Activated gamma-delta T cell treated with anti-CD3 and anti-CD28 coated beads, Interleukin-2, amount 50 U/mL, for 16 hours (primary cell): ENCODE data around the gene CENPF.

Experiments
- DNase-seq: peaks from one replicate; pipeline ENCODE4 v3.0.0-alpha.2; 2020; ENCODE audit warnings: low read depth

CENPF gene

GRCh38 chr1:214623430-214623829 lies 20.4 kb downstream of the CENPF start:
- no peak for DNase-seq

DNA sequence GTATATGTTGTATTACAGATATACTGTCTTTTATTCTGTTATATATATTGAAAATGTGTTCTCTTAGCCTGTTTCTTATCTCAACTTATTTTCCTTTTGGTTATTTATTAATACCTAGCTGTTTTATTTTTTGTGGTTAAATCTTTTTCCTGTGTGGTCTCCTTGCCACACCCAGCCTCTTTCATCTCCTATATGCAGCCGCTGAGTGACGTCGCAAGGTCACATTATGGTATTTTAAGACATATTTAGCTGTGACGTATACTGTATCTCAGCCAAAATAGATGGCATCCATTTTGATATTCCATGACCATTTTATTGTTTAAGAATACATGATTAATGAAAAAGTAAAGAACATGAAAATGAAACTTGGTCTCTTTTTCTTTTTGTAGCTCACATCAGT lies 29.1 kb downstream of the CENPF start:
- DNase-seq: no peak

GRCh38 chr1:214633686-214634085 lies 30.7 kb downstream of the CENPF start:
- no peak for DNase-seq

GRCh38 chr1:214634267-214634666 lies 31.3 kb downstream of the CENPF start:
- no peak for DNase-seq

GRCh38 chr1:214635086-214635485 lies 32.1 kb downstream of the CENPF start:
- DNase-seq: no peak

DNA sequence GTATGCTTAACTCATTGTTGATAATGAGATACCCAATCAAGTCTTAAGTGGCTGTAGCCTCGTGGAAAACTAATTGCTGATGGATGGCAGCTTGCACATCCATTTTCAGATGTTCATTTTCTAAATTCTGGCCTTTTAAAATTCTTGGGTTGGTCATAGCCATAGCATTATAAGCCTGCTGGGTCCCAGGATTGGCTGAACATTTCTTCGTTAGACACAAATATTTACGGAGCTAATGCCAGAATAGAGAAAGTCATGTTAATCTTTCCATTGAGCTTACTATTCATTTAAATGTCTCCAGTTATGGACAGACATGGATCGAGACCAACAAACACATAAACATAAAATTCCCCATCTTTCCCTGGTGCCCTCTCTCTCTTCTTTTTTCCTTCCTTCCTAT lies 32.5 kb downstream of the CENPF start:
- DNase-seq: no peak

DNA sequence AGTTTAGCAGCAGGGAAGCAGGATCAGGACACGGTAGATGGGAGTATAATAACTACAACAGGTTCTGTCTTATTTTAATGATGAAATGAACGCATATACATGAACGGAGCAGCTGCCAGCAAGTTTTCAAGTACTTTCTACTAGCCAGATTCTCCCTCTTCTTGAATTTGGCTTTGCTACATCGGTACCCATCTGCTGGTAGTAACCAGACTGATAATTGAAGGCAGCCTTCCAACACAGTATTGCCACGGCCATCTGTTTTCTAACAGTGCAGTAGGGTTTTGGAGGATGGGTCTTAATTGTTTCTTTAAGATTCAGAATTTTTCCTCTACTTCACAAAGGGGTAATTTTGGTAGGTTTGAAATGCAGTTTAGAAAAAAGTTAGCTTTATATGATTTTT lies 33.4 kb downstream of the CENPF start:
- no peak for DNase-seq

DNA sequence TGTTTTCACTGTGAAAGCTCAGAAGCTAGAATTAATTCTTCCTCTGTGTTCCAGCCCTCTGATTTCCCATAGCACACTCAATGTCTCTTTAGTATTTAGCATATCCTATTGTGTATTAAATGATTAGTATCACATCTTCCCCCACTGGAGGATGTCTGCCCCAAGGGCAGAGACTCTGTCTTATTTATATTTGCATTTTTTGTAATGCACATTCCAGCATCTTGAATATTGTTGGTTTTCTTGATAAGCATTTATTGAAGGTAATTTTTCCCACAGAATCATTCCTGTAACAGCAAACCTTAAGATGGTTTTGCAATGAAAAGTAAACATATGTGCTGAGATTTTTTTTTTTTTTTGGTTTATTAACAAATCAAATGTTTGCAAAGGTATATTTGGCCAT lies 34.1 kb downstream of the CENPF start:
- DNase-seq: no peak

GRCh38 chr1:214637722-214638458 lies 34.9 kb downstream of the CENPF start:
- DNase-seq: peak; percentile 2

- DNase-seq: no peak
These were observed 35.4 kb downstream of the CENPF start for GRCh38 chr1:214638459-214638807.

- DNase-seq: no peak
These were observed 36.0 kb downstream of the CENPF start for GRCh38 chr1:214638997-214639396.

DNA sequence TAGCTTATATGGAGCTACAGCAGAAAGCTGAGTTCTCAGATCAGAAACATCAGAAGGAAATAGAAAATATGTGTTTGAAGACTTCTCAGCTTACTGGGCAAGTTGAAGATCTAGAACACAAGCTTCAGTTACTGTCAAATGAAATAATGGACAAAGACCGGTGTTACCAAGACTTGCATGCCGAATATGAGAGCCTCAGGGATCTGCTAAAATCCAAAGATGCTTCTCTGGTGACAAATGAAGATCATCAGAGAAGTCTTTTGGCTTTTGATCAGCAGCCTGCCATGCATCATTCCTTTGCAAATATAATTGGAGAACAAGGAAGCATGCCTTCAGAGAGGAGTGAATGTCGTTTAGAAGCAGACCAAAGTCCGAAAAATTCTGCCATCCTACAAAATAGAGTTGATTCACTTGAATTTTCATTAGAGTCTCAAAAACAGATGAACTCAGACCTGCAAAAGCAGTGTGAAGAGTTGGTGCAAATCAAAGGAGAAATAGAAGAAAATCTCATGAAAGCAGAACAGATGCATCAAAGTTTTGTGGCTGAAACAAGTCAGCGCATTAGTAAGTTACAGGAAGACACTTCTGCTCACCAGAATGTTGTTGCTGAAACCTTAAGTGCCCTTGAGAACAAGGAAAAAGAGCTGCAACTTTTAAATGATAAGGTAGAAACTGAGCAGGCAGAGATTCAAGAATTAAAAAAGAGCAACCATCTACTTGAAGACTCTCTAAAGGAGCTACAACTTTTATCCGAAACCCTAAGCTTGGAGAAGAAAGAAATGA lies 37.6 kb downstream of the CENPF start:
- no peak for DNase-seq

- no peak for DNase-seq
These were observed 38.4 kb downstream of the CENPF start for GRCh38 chr1:214641214-214641895.

DNA sequence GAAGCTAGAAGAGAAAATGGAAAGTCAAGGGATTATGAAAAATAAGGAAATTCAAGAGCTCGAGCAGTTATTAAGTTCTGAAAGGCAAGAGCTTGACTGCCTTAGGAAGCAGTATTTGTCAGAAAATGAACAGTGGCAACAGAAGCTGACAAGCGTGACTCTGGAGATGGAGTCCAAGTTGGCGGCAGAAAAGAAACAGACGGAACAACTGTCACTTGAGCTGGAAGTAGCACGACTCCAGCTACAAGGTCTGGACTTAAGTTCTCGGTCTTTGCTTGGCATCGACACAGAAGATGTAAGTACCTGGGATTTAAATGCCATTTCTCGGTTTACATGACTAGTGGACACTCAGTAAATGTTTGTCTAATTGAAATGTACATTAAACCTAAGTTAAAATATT lies 40.0 kb downstream of the CENPF start:
- no peak for DNase-seq

GRCh38 chr1:214645712-214646111 lies 42.7 kb downstream of the CENPF start:
- DNase-seq: no peak

- no peak for DNase-seq
These were observed 45.8 kb downstream of the CENPF start for GRCh38 chr1:214648801-214649200.

DNA sequence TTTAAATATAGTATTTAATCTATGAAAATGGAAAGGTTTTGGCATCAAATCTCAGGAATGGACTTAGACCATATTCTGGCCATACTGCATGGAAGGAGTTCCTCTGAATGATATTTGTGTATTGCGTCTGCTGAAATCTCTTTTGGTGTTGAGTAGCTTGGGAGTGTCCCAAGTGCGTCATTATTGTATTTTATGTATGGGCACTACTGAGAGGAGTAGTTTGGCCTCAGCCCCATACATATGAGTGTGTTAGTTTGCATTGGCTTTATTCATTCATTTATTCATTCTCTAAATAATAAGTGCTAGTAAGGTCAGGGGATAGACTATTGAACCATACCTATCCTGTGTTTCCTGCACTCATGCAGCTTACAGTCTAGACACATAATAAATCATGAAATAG lies 46.6 kb downstream of the CENPF start:
- no peak for DNase-seq

GRCh38 chr1:214650664-214651063 lies 47.7 kb downstream of the CENPF start:
- DNase-seq: no peak

DNA sequence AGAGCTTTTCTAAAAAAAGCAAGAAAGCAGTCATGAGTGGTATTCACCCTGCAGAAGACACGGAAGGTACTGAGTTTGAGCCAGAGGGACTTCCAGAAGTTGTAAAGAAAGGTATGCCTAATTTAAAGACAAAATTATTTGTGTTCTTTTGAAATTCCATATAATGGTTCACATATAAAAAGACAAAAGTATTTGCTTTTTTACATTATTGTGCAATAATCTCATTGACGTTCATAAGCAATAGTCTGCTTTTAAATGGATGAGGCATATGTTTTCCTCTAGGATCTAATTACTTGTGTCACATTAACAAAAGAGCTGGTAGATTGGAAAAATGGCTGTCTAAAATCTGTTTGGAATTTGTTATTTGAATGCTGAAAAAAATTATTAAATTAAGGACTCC lies 54.3 kb downstream of the CENPF start:
- no peak for DNase-seq

- no peak for DNase-seq
These were observed 55.2 kb downstream of the CENPF start for GRCh38 chr1:214658175-214658574.

DNA sequence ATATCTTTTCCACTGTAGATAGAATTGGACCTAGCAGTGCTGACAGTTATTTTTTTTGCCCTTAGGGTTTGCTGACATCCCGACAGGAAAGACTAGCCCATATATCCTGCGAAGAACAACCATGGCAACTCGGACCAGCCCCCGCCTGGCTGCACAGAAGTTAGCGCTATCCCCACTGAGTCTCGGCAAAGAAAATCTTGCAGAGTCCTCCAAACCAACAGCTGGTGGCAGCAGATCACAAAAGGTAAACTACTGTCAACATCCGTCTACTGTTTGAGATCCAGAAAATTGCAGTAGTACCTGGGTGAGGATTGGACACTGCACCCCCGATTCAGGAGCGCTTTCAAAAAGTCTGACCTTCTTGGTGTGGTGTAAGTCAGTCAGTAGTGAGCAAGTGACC lies 55.8 kb downstream of the CENPF start:
- DNase-seq: no peak

DNA sequence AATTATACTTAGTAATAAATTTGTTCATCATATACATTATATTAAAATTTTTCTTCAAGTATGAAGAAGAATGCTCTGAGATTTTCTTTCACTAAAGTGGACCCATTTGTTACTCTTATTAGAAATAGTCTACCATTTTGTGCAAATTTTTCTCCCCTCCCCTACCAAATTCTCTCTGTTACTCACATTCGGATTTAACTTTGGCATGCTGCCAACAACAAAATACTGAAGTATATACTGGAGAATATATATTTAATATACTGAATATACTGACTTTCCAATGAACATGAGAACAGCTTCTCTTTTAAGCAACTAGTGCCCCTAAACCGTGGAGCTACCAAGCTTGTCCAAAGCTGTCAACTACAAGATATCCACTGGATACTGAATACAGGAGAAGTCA lies 57.2 kb downstream of the CENPF start:
- no peak for DNase-seq

GRCh38 chr1:214660900-214661299 lies 57.9 kb downstream of the CENPF start:
- DNase-seq: no peak
